ENCODE measurements around the gene LHPP. TPM values are rescaled to one million over a fixed set of nuclear protein-coding genes. Genes with fewer than 3 reads are reported as not detected.

LHPP gene
- total RNA-seq, 1 donor from 2014 or later: 24.5 TPM

DNA sequence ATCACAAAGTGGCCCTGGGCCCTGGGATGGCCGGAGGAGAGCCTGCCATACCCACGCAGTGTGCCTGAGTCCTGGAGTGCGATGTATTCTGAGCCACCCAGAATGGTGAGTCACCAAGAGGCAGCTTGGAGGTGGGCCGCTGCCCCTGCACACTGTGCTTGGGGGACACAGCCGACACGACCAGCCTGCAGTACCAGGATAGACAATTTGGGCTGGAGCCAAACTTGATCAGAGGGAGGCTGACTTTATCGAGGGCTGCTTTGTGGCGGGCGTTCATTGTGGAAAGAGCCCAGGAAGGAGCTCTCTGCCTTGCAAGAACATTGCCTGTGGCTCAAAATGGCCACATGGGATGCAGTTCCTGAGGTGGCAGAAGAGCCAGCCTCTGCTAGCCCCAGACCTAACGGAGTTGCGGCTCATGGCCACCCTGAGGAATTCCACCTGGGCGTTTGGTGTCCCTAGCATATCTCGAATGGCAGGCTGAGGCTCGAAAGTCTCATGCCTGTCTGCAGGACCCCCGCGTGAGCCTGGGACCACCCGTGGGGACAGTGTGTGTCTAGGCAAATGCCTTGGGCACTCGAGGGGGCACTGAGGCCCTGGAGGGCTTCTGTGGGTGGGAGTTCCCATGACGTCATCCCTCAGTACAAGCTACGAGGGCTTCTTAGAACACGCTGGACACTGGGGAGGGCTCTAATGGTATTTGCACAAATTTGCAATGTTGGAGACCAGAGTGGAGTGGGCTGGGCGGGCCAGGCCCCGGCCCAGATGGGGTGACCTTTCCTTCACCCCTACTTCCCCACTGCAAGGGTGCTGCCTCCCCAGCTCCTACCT lies 79.7 kb downstream of the LHPP start:
- no peak overlapping the region for H3K27ac ChIP-seq

DNA sequence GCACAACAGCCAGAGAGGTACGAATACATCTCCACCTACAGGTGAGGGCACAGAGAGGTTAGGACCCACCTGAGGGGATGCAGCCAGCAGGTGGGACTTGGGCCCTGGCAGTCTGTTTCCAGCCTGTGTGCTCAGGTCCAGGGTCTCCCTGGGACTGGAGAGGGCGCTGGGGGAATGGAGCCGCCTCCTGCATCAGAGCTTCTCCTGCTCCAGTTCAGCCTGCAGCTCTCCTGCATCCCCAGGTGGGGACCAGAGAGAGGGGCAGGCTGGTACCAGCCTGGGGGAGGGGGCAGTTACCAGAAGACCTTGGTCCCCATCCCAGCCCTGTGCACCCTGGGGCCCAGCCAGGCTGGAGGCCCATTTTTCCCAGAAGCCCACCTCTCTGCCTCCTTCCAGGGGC lies 80.7 kb downstream of the LHPP start:
- no peak for DNase-seq (ENCODE audit: low spot score)
- Histone ChIP-seq H3K4me3 (no peak overlapping the region), H3K4me1 (no peaks in the 10 kb centered on the region), H3K9me3 (ENCODE audit: low read depth) (no peaks in the 10 kb centered on the region), H3K79me2 (ENCODE audit: low read depth) (no peaks in the 10 kb centered on the region), H3K36me3 (no peaks in the 10 kb centered on the region), H3F3A (ENCODE audit: low read depth) (no peaks in the 10 kb centered on the region), H3K9ac (no peak overlapping the region), H3K27ac (no peak overlapping the region), H3K27me3 (no peaks in the 10 kb centered on the region), H4K20me1 (ENCODE audit: low read depth) (no peaks in the 10 kb centered on the region), H3K4me2 (no peak overlapping the region), H2AFZ (replicated peaks) (no peak overlapping the region)
- Mint-ChIP-seq H3K36me3 (no peaks in the 10 kb centered on the region), H3K4me1 (peaks cover 14% of the 10 kb centered on the region), H3K27me3 (ENCODE audit: insufficient read depth, low read depth) (peaks cover 3% of the 10 kb centered on the region), H3K27ac (no peak overlapping the region), H3K9me3 (no peaks in the 10 kb centered on the region), H3K4me3 (no peak overlapping the region)
- TF ChIP-seq EZH2phosphoT487 (IDR thresholded peaks at IDR 0.05) (no peak), EZH2 (IDR thresholded peaks at IDR 0.05) (no peak)
- TF ChIP-seq, protein P1, sequence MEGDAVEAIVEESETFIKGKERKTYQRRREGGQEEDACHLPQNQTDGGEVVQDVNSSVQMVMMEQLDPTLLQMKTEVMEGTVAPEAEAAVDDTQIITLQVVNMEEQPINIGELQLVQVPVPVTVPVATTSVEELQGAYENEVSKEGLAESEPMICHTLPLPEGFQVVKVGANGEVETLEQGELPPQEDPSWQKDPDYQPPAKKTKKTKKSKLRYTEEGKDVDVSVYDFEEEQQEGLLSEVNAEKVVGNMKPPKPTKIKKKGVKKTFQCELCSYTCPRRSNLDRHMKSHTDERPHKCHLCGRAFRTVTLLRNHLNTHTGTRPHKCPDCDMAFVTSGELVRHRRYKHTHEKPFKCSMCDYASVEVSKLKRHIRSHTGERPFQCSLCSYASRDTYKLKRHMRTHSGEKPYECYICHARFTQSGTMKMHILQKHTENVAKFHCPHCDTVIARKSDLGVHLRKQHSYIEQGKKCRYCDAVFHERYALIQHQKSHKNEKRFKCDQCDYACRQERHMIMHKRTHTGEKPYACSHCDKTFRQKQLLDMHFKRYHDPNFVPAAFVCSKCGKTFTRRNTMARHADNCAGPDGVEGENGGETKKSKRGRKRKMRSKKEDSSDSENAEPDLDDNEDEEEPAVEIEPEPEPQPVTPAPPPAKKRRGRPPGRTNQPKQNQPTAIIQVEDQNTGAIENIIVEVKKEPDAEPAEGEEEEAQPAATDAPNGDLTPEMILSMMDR (IDR thresholded peaks at IDR 0.05): no peak

More for the DNA sequence above, 79.7 kb downstream of the LHPP start:
- no peaks in the 10 kb centered on the region for H3K9me3 Mint-ChIP-seq
- Histone ChIP-seq H3K4me3 (no peak overlapping the region), H4K20me1 (ENCODE audit: low read depth) (no peaks in the 10 kb centered on the region), H3K79me2 (ENCODE audit: low read depth) (no peaks in the 10 kb centered on the region), H3K4me1 (peaks cover 4% of the 10 kb centered on the region), H3K36me3 (no peaks in the 10 kb centered on the region), H3K9ac (no peak overlapping the region), H3K27me3 (no peaks in the 10 kb centered on the region), H3K4me2 (no peak overlapping the region), H3K9me3 (ENCODE audit: low read depth) (no peaks in the 10 kb centered on the region), H2AFZ (replicated peaks) (no peak overlapping the region), H3F3A (ENCODE audit: low read depth) (no peaks in the 10 kb centered on the region)
- H3K4me3 Mint-ChIP-seq: no peak overlapping the region
- peaks cover 11% of the 10 kb centered on the region for H3K4me1 Mint-ChIP-seq
- TF ChIP-seq, protein P1 (IDR thresholded peaks at IDR 0.05): no peak
- TF ChIP-seq EZH2phosphoT487 (IDR thresholded peaks at IDR 0.05) (no peak), EZH2 (IDR thresholded peaks at IDR 0.05) (no peak)
- no peak overlapping the region for H3K27ac Mint-ChIP-seq
- no peaks in the 10 kb centered on the region for H3K36me3 Mint-ChIP-seq
- DNase-seq (ENCODE audit: low spot score): no peak
- H3K27me3 Mint-ChIP-seq (ENCODE audit: insufficient read depth, low read depth): peaks cover 3% of the 10 kb centered on the region

DNA sequence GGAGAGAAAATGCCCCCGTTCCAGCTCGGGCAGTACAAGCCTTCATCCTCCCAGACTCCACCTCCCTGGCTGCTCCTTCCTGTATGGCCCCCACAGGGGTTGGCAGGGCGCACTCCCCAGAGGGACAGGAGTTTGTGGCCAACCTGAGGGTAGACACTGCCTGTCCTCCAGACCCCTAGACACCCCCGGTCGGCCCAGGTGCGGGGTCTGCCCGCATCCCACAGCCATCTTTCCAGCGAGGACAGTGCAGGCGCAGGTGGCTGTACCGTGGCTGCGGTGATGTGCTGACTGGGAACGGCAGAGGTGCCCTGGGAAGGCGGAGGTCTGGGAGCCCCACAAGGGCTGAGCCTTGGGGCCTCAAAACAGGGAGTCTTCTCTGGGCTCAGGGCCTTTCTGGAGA lies 81.5 kb downstream of the LHPP start:
- H3K79me2 ChIP-seq (ENCODE audit: low read depth): no peaks in the 10 kb centered on the region
- H3F3A ChIP-seq (ENCODE audit: low read depth): no peaks in the 10 kb centered on the region
- Mint-ChIP-seq H3K27me3 (ENCODE audit: insufficient read depth, low read depth) (peaks cover 3% of the 10 kb centered on the region), H3K9me3 (no peaks in the 10 kb centered on the region), H3K36me3 (no peaks in the 10 kb centered on the region), H3K4me3 (no peak overlapping the region), H3K4me1 (peaks cover 14% of the 10 kb centered on the region), H3K27ac (no peak overlapping the region)
- no peak for DNase-seq (ENCODE audit: low spot score)
- TF ChIP-seq EZH2phosphoT487 (IDR thresholded peaks at IDR 0.05) (no peak), EZH2 (IDR thresholded peaks at IDR 0.05) (no peak)
- TF ChIP-seq, protein P1 (IDR thresholded peaks at IDR 0.05): no peak
- H2AFZ ChIP-seq (replicated peaks): no peak overlapping the region
- H3K27me3 ChIP-seq: no peaks in the 10 kb centered on the region
- no peak overlapping the region for H3K9ac ChIP-seq
- H3K4me2 ChIP-seq: no peak overlapping the region
- H3K4me3 ChIP-seq: no peak overlapping the region
- H4K20me1 ChIP-seq (ENCODE audit: low read depth): no peaks in the 10 kb centered on the region
- no peaks in the 10 kb centered on the region for H3K9me3 ChIP-seq (ENCODE audit: low read depth)
- H3K36me3 ChIP-seq: no peaks in the 10 kb centered on the region
- H3K27ac ChIP-seq: no peak overlapping the region
- H3K4me1 ChIP-seq: no peaks in the 10 kb centered on the region

All from neural progenitor cell (in vitro differentiated cells).